ENCODE data around the gene IKZF1.

Gene IKZF1

GRCh38 chr7:50397320-50397970, 92.9 kb downstream of the IKZF1 start:
- Histone ChIP-seq H3K27me3 (ENCODE audit: control insufficient read depth in 1 of 2, insufficient read depth in 2 of 2, low read length in 2 of 2) (peaks cover 0 to 8% of the 10 kb centered on the region in 2 donors), H3K4me3 (ENCODE audit: low read depth in 1 of 2, low read length in 2 of 2) (no peak overlapping the region), H3K9me3 (ENCODE audit: low read length) (no peaks in the 10 kb centered on the region), H3K27ac (ENCODE audit: low read depth, low read length) (no peak overlapping the region), H3K9ac (ENCODE audit: low read length) (no peak overlapping the region), H3K36me3 (ENCODE audit: insufficient read depth, low read length) (no peaks in the 10 kb centered on the region), H3K4me1 (ENCODE audit: insufficient read depth, low read length) (no peaks in the 10 kb centered on the region)

- Histone ChIP-seq H3K9me3 (ENCODE audit: low read length) (no peaks in the 10 kb centered on the region), H3K27me3 (ENCODE audit: control insufficient read depth in 1 of 2, insufficient read depth in 2 of 2, low read length in 2 of 2) (peaks cover 0 to 8% of the 10 kb centered on the region in 2 donors), H3K4me3 (ENCODE audit: low read depth in 1 of 2, low read length in 2 of 2) (no peak overlapping the region), H3K27ac (ENCODE audit: low read depth, low read length) (no peak overlapping the region), H3K36me3 (ENCODE audit: insufficient read depth, low read length) (no peaks in the 10 kb centered on the region), H3K4me1 (ENCODE audit: insufficient read depth, low read length) (no peaks in the 10 kb centered on the region), H3K9ac (ENCODE audit: low read length) (no peak overlapping the region)
Measured at GRCh38 chr7:50397971-50398324, 93.4 kb downstream of the IKZF1 start.

GRCh38 chr7:50399206-50399605, 94.7 kb downstream of the IKZF1 start:
- Histone ChIP-seq H3K9me3 (ENCODE audit: low read length) (no peaks in the 10 kb centered on the region), H3K27ac (ENCODE audit: low read depth, low read length) (no peak overlapping the region), H3K4me3 (ENCODE audit: low read depth in 1 of 2, low read length in 2 of 2) (no peak overlapping the region), H3K9ac (ENCODE audit: low read length) (no peak overlapping the region), H3K27me3 (ENCODE audit: control insufficient read depth in 1 of 2, insufficient read depth in 2 of 2, low read length in 2 of 2) (peaks cover 0 to 8% of the 10 kb centered on the region in 2 donors), H3K36me3 (ENCODE audit: insufficient read depth, low read length) (no peaks in the 10 kb centered on the region), H3K4me1 (ENCODE audit: insufficient read depth, low read length) (no peaks in the 10 kb centered on the region)

GRCh38 chr7:50399635-50400034, 95.1 kb downstream of the IKZF1 start:
- Histone ChIP-seq H3K9ac (ENCODE audit: low read length) (no peak overlapping the region), H3K4me3 (ENCODE audit: low read depth in 1 of 2, low read length in 2 of 2) (no peak overlapping the region), H3K4me1 (ENCODE audit: insufficient read depth, low read length) (no peaks in the 10 kb centered on the region), H3K9me3 (ENCODE audit: low read length) (no peaks in the 10 kb centered on the region), H3K27me3 (ENCODE audit: control insufficient read depth in 1 of 2, insufficient read depth in 2 of 2, low read length in 2 of 2) (peaks cover 0 to 8% of the 10 kb centered on the region in 2 donors), H3K36me3 (ENCODE audit: insufficient read depth, low read length) (no peaks in the 10 kb centered on the region), H3K27ac (ENCODE audit: low read depth, low read length) (no peak overlapping the region)

- Histone ChIP-seq H3K4me1 (ENCODE audit: insufficient read depth, low read length) (no peaks in the 10 kb centered on the region), H3K4me3 (ENCODE audit: low read depth in 1 of 2, low read length in 2 of 2) (no peak overlapping the region), H3K9ac (ENCODE audit: low read length) (no peak overlapping the region), H3K36me3 (ENCODE audit: insufficient read depth, low read length) (no peaks in the 10 kb centered on the region), H3K9me3 (ENCODE audit: low read length) (no peaks in the 10 kb centered on the region), H3K27ac (ENCODE audit: low read depth, low read length) (no peak overlapping the region), H3K27me3 (ENCODE audit: control insufficient read depth in 1 of 2, insufficient read depth in 2 of 2, low read length in 2 of 2) (peaks cover 0 to 8% of the 10 kb centered on the region in 2 donors)
Measured at GRCh38 chr7:50400114-50400513, 95.6 kb downstream of the IKZF1 start.

- H3K4me3 ChIP-seq (ENCODE audit: low read depth in 1 of 2, low read length in 2 of 2), result no peak overlapping the region
- no peaks in the 10 kb centered on the region for H3K36me3 ChIP-seq (ENCODE audit: insufficient read depth, low read length)
- H3K4me1 ChIP-seq (ENCODE audit: insufficient read depth, low read length), result no peaks in the 10 kb centered on the region
- H3K9ac ChIP-seq (ENCODE audit: low read length), result no peak overlapping the region
- no peak overlapping the region for H3K27ac ChIP-seq (ENCODE audit: low read depth, low read length)
- H3K27me3 ChIP-seq (ENCODE audit: control insufficient read depth in 1 of 2, insufficient read depth in 2 of 2, low read length in 2 of 2), result peaks cover 0 to 8% of the 10 kb centered on the region in 2 donors
- no peaks in the 10 kb centered on the region for H3K9me3 ChIP-seq (ENCODE audit: low read length)
Measured at GRCh38 chr7:50404392-50404791, 99.9 kb downstream of the IKZF1 start.

- Histone ChIP-seq H3K27ac (ENCODE audit: low read depth, low read length) (no peak overlapping the region), H3K27me3 (ENCODE audit: control insufficient read depth in 1 of 2, insufficient read depth in 2 of 2, low read length in 2 of 2) (peaks cover 0 to 8% of the 10 kb centered on the region in 2 donors)
Measured at GRCh38 chr7:50405221-50405620, 100.7 kb downstream of the IKZF1 start.

GRCh38 chr7:50406935-50407334, 102.4 kb downstream of the IKZF1 start:
- H3K4me1 ChIP-seq (ENCODE audit: insufficient read depth, low read length), result no peaks in the 10 kb centered on the region
- H3K36me3 ChIP-seq (ENCODE audit: insufficient read depth, low read length), result no peaks in the 10 kb centered on the region
- no peaks in the 10 kb centered on the region for H3K27me3 ChIP-seq (ENCODE audit: control insufficient read depth in 1 of 2, insufficient read depth in 2 of 2, low read length in 2 of 2)
- no peak overlapping the region for H3K4me3 ChIP-seq (ENCODE audit: low read depth in 1 of 2, low read length in 2 of 2)
- H3K9ac ChIP-seq (ENCODE audit: low read length), result no peak overlapping the region
- H3K27ac ChIP-seq (ENCODE audit: low read depth, low read length), result no peak overlapping the region
- no peaks in the 10 kb centered on the region for H3K9me3 ChIP-seq (ENCODE audit: low read length)

More at GRCh38 chr7:50405221-50405620, 100.7 kb downstream of the IKZF1 start:
- Histone ChIP-seq H3K9me3 (ENCODE audit: low read length) (no peaks in the 10 kb centered on the region), H3K36me3 (ENCODE audit: insufficient read depth, low read length) (no peaks in the 10 kb centered on the region), H3K9ac (ENCODE audit: low read length) (no peak overlapping the region), H3K4me1 (ENCODE audit: insufficient read depth, low read length) (no peaks in the 10 kb centered on the region), H3K4me3 (ENCODE audit: low read depth in 1 of 2, low read length in 2 of 2) (no peak overlapping the region)

- Histone ChIP-seq H3K36me3 (ENCODE audit: insufficient read depth, low read length) (no peaks in the 10 kb centered on the region), H3K4me1 (ENCODE audit: insufficient read depth, low read length) (no peaks in the 10 kb centered on the region), H3K9ac (ENCODE audit: low read length) (no peak overlapping the region), H3K4me3 (ENCODE audit: low read depth in 1 of 2, low read length in 2 of 2) (no peak overlapping the region), H3K9me3 (ENCODE audit: low read length) (no peaks in the 10 kb centered on the region), H3K27me3 (ENCODE audit: control insufficient read depth in 1 of 2, insufficient read depth in 2 of 2, low read length in 2 of 2) (no peaks in the 10 kb centered on the region), H3K27ac (ENCODE audit: low read depth, low read length) (no peak overlapping the region)
Measured at GRCh38 chr7:50409856-50410745, 105.6 kb downstream of the IKZF1 start.

GRCh38 chr7:50411332-50411731, 106.8 kb downstream of the IKZF1 start:
- no peaks in the 10 kb centered on the region for H3K4me1 ChIP-seq (ENCODE audit: insufficient read depth, low read length)
- no peaks in the 10 kb centered on the region for H3K36me3 ChIP-seq (ENCODE audit: insufficient read depth, low read length)
- H3K27me3 ChIP-seq (ENCODE audit: control insufficient read depth in 1 of 2, insufficient read depth in 2 of 2, low read length in 2 of 2), result no peaks in the 10 kb centered on the region
- H3K9me3 ChIP-seq (ENCODE audit: low read length), result no peaks in the 10 kb centered on the region
- H3K4me3 ChIP-seq (ENCODE audit: low read depth in 1 of 2, low read length in 2 of 2), result no peak overlapping the region
- no peak overlapping the region for H3K9ac ChIP-seq (ENCODE audit: low read length)
- H3K27ac ChIP-seq (ENCODE audit: low read depth, low read length), result no peak overlapping the region

- no peaks in the 10 kb centered on the region for H3K9me3 ChIP-seq (ENCODE audit: low read length)
- no peak overlapping the region for H3K27ac ChIP-seq (ENCODE audit: low read depth, low read length)
- no peak overlapping the region for H3K9ac ChIP-seq (ENCODE audit: low read length)
- no peaks in the 10 kb centered on the region for H3K27me3 ChIP-seq (ENCODE audit: control insufficient read depth in 1 of 2, insufficient read depth in 2 of 2, low read length in 2 of 2)
- no peaks in the 10 kb centered on the region for H3K36me3 ChIP-seq (ENCODE audit: insufficient read depth, low read length)
- no peaks in the 10 kb centered on the region for H3K4me1 ChIP-seq (ENCODE audit: insufficient read depth, low read length)
- H3K4me3 ChIP-seq (ENCODE audit: low read depth in 1 of 2, low read length in 2 of 2), result no peak overlapping the region
Measured at GRCh38 chr7:50412973-50413372, 108.5 kb downstream of the IKZF1 start.
